SJSA1 (cell line): Measurements from ENCODE around the gene KIF1A. TPM values are rescaled to one million over a fixed set of nuclear protein-coding genes. Genes with fewer than 3 reads are reported as not detected.
"Not testable (repeated sequence)": the region's sequence is repeated elsewhere in the genome, so short reads cannot be mapped to it uniquely, and the experiment has no call there.

Source experiments
- DNase-seq, 2 experiments: peaks; one replicate each; pipeline ENCODE4 v3.0.0-alpha.2; 2015 to 2020; ENCODE audit warnings: low spot score in 2 of 2, low read depth in 1 of 2
- H3K27ac ChIP-seq: fragments of 250-450 bp; sonication (Bioruptor Pico); 2 replicates; pipeline ENCODE4 v1.5.1; 2020; ENCODE audit warnings: mild to moderate bottlenecking, moderate library complexity
- H3K27me3 ChIP-seq: fragments of 250-450 bp; sonication (Bioruptor Pico); replicated peaks from 2 replicates; pipeline ENCODE4 v1.5.1; 2020; ENCODE audit warnings: mild to moderate bottlenecking, moderate library complexity
- H3K36me3 ChIP-seq: fragments of 250-450 bp; sonication (Bioruptor Pico); 2 replicates; pipeline ENCODE4 v1.5.1; 2020; ENCODE audit warnings: mild to moderate bottlenecking
- H3K4me1 ChIP-seq: fragments of 250-450 bp; sonication (Bioruptor Pico); replicated peaks from 2 replicates; pipeline ENCODE4 v1.6.1; 2021; ENCODE audit warnings: mild to moderate bottlenecking
- H3K4me3 ChIP-seq: fragments of 250-450 bp; sonication (Bioruptor Pico); 2 replicates; pipeline ENCODE4 v1.5.1; 2020; ENCODE audit warnings: mild to moderate bottlenecking
- H3K9me3 ChIP-seq: fragments of 250-450 bp; sonication (Bioruptor Pico); replicated peaks from 2 replicates; pipeline ENCODE4 v1.5.1; 2020; ENCODE audit warnings: mild to moderate bottlenecking
- total RNA-seq: library from RNA; depleted of rRNA; stranded (reverse); fragments of >200 nt; shearing (Covaris generic); gene quantifications from 2 replicates; pipeline ENCODE4 v1.2.3, GENCODE V29; 2014

KIF1A gene
- total RNA-seq, 1 experiment from 2014 or later = not detected

DNA sequence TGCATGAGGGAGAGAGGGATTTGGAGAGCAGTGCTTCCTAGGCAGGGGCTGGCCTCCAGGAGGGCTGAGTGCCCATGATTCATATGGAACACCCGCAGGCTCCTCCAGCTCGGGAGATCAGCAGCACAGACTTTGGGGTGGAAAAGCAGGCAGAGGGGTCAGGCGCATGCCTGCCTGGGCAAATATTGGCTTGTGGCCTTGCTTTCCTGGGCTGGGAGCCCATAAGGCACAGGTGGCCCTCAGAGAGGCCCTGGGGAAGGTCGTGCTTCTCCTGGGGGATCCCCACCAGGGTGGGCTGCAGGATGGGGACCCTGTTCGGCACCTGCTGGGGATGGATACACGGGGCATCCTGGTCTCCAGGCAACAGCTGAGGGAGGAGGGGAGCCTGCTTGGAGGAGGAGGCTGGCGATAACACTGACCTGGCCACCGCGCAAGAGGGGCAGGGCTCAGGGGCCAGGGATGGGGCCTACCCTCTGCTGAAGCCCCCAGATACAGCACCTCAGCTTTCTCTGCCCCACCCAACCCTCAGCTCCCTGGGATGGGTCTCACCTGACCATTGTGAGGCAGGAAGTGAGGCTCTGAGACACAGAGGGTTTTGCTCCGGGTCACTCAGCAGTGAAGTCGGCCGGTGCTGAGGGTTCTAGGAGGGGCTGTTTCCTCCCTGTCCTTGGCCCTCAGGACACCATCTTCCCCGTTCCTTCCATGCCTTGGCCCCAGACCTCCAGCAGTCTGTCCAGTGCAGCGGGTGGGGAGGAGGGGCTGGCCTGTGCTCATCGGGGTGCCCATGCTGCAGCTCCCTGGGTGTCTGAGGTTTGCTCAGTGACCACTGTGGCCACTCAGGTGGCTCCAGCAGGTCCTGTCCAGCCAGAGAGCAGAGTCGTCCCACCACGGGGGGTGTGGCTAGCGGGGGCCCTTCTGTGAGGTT lies 116.3 kb downstream of the KIF1A start:
- no peaks in the 10 kb centered on the region for H3K36me3 ChIP-seq
- no peaks in the 10 kb centered on the region for H3K4me1 ChIP-seq
- no peaks in the 10 kb centered on the region for H3K9me3 ChIP-seq
- no peak overlapping the region for H3K4me3 ChIP-seq
- no peak for DNase-seq
- H3K27ac ChIP-seq = no peak overlapping the region
- H3K27me3 ChIP-seq = peaks cover 59% of the 10 kb centered on the region

GRCh38 chr2:240702640-240703011 lies 117.4 kb downstream of the KIF1A start:
- no peak overlapping the region for H3K4me3 ChIP-seq
- H3K27me3 ChIP-seq = peaks cover 50% of the 10 kb centered on the region
- H3K36me3 ChIP-seq = no peaks in the 10 kb centered on the region
- DNase-seq = no peak
- no peaks in the 10 kb centered on the region for H3K4me1 ChIP-seq
- H3K27ac ChIP-seq = no peak overlapping the region
- H3K9me3 ChIP-seq = no peaks in the 10 kb centered on the region

DNA sequence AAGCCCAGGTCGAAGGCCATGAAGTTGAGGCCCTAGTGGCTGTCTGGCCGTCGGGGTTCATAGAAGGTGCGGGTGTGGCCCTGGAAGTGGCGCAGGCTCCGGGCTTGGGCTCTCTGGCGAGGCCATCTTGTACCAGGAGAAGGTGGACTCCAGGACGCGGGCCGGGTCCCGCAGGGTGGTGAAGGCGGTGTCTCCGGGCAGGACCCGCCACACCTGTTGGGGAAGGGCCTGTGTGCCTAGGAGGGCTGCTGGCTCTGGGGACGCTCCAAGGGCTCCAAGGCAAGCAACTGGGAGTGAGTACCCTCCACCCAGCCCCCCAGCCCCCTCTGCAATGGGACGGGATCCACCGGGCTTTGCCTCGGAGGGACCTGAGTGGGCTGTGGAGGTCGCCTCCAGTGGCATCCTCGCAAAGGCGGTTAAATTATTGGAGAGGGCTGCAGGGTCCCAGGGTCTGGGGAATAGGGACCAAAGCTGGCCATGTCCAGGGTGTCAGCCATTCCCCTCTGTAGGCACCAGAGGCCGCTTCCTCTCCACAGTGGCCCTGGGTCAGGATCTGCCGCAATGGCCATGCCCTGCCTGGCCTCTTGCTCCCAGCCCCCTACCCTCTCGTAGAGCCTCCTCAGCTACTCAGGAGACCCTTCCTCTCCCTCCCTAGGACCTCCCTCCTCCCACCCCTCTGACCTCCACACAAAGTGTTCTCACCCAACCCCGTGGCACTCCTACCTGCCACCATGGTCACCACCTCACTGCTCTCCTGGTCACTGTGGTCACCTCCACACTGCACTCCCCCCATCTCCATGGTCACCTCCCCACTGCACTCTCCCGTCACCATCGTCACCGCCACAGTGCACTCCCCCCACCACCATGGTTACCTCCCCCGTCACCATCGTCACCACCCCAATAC lies 118.0 kb downstream of the KIF1A start:
- H3K9me3 ChIP-seq = no peaks in the 10 kb centered on the region
- H3K4me3 ChIP-seq = no peak overlapping the region
- H3K4me1 ChIP-seq = no peaks in the 10 kb centered on the region
- no peak overlapping the region for H3K27ac ChIP-seq
- H3K36me3 ChIP-seq = no peaks in the 10 kb centered on the region
- peaks cover 43% of the 10 kb centered on the region for H3K27me3 ChIP-seq
- no peak for DNase-seq

GRCh38 chr2:240701091-240701735 lies 118.8 kb downstream of the KIF1A start:
- Histone ChIP-seq H3K9me3 (no peaks in the 10 kb centered on the region), H3K4me3 (no peak overlapping the region), H3K36me3 (no peaks in the 10 kb centered on the region), H3K27ac (no peak overlapping the region), H3K27me3 (peaks cover 36% of the 10 kb centered on the region), H3K4me1 (no peaks in the 10 kb centered on the region)
- DNase-seq = no peak

DNA sequence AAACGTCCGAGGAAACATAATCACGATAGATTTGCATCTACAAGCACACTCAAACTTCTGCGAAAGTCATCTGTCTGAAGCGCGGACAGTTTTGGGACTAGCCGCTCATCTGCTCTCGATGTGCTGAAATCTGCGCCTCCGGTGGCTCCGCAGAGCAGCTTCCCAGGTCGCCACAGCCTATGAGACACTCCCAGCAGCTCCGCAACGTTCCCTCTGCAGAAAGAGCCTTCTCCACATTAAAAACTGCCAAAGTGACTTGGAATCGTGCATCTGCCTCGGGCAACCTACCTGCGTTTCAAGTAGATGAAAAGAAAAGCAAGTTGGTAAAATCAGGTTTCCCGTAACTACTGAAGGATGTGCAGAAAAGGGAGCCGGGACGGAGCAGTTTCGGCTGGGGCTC lies 119.4 kb downstream of the KIF1A start:
- not testable (repeated sequence) for H3K4me3 ChIP-seq, H3K4me1 ChIP-seq, DNase-seq

GRCh38 chr2:240699835-240700234 lies 120.2 kb downstream of the KIF1A start:
- H3K27ac ChIP-seq, H3K36me3 ChIP-seq, H3K4me1 ChIP-seq, DNase-seq, H3K4me3 ChIP-seq, H3K9me3 ChIP-seq: not testable (repeated sequence)
- peaks cover 24% of the 10 kb centered on the region for H3K27me3 ChIP-seq

More for the DNA sequence above, 119.4 kb downstream of the KIF1A start:
- not testable (repeated sequence) for H3K27ac ChIP-seq, H3K36me3 ChIP-seq, H3K9me3 ChIP-seq
- peaks cover 32% of the 10 kb centered on the region for H3K27me3 ChIP-seq

DNA sequence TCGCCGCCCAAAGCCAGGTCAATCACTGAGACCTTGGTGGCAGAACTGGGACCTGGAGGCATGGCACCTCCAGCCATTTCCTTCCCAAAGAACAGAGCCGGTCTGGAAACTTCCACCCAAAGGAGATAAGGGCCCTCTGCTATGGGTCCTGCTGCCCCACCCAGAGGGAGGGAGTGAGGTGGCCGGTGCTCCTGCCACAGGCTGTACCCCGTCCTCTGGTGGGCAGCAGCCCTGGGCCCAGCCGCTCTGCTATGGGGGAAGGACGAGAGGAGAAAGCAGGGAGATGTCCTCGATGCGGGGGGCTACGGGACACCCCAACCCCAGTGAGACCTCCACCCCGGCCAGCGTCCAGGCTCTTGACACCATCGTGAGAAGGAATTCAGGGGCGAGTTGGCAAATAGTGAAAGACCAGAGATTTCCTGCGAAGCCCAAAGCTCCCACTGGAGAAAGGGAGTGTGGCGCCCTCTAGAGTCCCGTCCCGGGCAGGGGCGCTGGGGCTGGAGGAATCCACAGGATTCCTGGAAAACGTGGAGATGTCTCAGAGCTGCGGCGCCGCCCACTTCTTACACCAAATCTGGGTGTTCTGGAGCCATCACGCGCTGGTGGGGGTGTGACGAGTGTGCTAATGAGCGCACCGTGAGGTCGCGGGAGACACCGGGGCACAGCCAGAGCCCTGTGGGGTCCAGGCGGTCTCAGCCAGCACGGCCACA lies 121.0 kb downstream of the KIF1A start:
- DNase-seq, H3K27ac ChIP-seq, H3K4me3 ChIP-seq, H3K9me3 ChIP-seq, H3K4me1 ChIP-seq, H3K36me3 ChIP-seq: not testable (repeated sequence)
- H3K27me3 ChIP-seq = peaks cover 17% of the 10 kb centered on the region

DNA sequence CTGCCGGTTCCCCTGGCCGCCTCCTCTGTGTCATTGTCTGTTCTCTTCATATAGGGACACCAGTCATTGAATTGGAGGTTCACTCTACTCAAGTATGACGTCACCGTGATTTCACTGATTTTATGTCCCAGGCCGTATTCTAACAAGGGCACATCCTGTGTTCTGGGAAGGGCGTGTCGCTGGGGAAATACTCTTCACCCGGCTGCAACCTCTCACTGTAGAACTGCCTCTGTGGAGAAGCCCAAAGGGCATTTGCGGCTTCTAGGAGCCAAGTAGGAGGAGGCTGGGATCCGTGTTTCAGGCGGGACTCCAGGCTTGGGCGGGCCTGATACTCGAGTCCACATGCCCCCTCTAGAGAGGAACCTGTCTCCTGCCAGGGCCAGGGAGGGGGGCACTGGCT lies 123.5 kb downstream of the KIF1A start:
- not testable (repeated sequence) for H3K36me3 ChIP-seq, H3K9me3 ChIP-seq, H3K27me3 ChIP-seq, H3K4me1 ChIP-seq, H3K4me3 ChIP-seq, DNase-seq, H3K27ac ChIP-seq

GRCh38 chr2:240695593-240695992 lies 124.4 kb downstream of the KIF1A start:
- not testable (repeated sequence) for DNase-seq, H3K36me3 ChIP-seq, H3K27ac ChIP-seq, H3K4me3 ChIP-seq, H3K27me3 ChIP-seq, H3K4me1 ChIP-seq, H3K9me3 ChIP-seq

DNA sequence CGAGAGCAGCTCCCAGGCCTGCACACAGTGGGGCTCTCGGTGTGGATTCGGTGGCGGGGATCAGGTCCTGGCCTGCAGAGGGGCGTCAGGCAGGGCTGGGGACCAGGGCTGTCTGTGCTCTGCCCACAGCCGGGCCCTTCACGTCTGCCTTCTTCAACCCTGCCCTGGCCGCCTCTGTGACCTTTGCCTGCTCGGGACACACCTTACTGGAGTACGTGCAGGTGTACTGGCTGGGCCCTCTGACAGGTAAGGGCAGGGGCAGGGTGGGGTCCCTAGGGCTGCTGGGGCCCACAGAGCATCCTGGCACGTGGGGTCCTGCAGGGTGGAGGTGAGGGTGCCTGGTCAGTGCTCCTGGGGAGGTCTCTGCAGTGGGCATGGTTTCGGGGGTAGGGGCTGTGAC lies 125.7 kb downstream of the KIF1A start:
- not testable (repeated sequence) for H3K36me3 ChIP-seq, H3K27ac ChIP-seq, H3K4me3 ChIP-seq, H3K9me3 ChIP-seq, H3K4me1 ChIP-seq, DNase-seq, H3K27me3 ChIP-seq

GRCh38 chr2:240692583-240693561 lies 127.1 kb downstream of the KIF1A start:
- not testable (repeated sequence) for H3K27ac ChIP-seq, DNase-seq, H3K9me3 ChIP-seq, H3K36me3 ChIP-seq, H3K4me3 ChIP-seq, H3K4me1 ChIP-seq, H3K27me3 ChIP-seq

- not testable (repeated sequence) for H3K9me3 ChIP-seq, H3K36me3 ChIP-seq, DNase-seq, H3K4me3 ChIP-seq, H3K27ac ChIP-seq, H3K4me1 ChIP-seq
- H3K27me3 ChIP-seq = peaks cover 10% of the 10 kb centered on the region
These were observed 128.2 kb downstream of the KIF1A start, which contains the start of gene AQP12A for GRCh38 chr2:240691631-240692420. AQP12A (plus strand) TSS chr2:240691866; CDS start chr2:240691914, 48 bp downstream.
